ENCODE data around the gene PIK3R1.

GRCh38 chr5:68337235-68337634 lies 121.7 kb downstream of the PIK3R1 start:
- TF ChIP-seq CTCF (optimal IDR thresholded peaks at IDR 0.05 in 1 of 3, IDR thresholded peaks at IDR 0.05 in 1 of 3, conservative IDR thresholded peaks at IDR 0.05 in 1 of 3; ENCODE audit: extremely low read depth in 1 of 3, insufficient read depth in 2 of 3, low read length in 3 of 3) = no peak
- TF ChIP-seq EZH2 (IDR thresholded peaks at IDR 0.05; ENCODE audit: low read length) = no peak

Data from keratinocyte (primary cell).